Lung (tissue), 12 donors: ENCODE data around the gene CDK3. TPM values are rescaled to one million over a fixed set of nuclear protein-coding genes. Genes with fewer than 3 reads are reported as not detected.
"Not testable (repeated sequence)": the region's sequence is repeated elsewhere in the genome, so short reads cannot be mapped to it uniquely, and the experiment has no call there.

Experiments
- ATAC-seq: fragments of 200-7000 bp; cut with Tn5 transposase; one replicate; pipeline ENCODE4 v1.9.1; 2020; ENCODE audit warnings: moderate number of reproducible peaks; ENCODE audit not compliant: insufficient read depth, low FRiP score
- DNase-seq, 3 donors: peaks; one replicate each; pipeline ENCODE4 v3.0.0-alpha.2; 2013 to 2017
- H3K27ac ChIP-seq, 2 donors: one replicate each; pipeline ENCODE4 v1.5.1; 2013; ENCODE audit warnings: mild to moderate bottlenecking in 2 of 2, moderate library complexity in 2 of 2, control low read depth in 1 of 2, inconsistent platforms in 1 of 2, low read depth in 1 of 2, low read length in 1 of 2
- H3K27me3 ChIP-seq, 3 donors: one replicate each; pipeline ENCODE4 v1.5.1; 2013; ENCODE audit warnings: low read length in 2 of 3; ENCODE audit not compliant: control insufficient read depth in 3 of 3, insufficient read depth in 3 of 3
- H3K36me3 ChIP-seq, 4 donors: one replicate each; pipeline ENCODE4 v1.5.1; 2013; ENCODE audit warnings: low read length in 4 of 4, mild to moderate bottlenecking in 1 of 4, moderate library complexity in 1 of 4; ENCODE audit not compliant: control insufficient read depth in 4 of 4, insufficient read depth in 4 of 4
- H3K4me1 ChIP-seq, 5 donors: one replicate each; pipeline ENCODE4 v1.5.1; 2013; ENCODE audit warnings: low read length in 5 of 5, mild to moderate bottlenecking in 2 of 5, moderate library complexity in 1 of 5; ENCODE audit not compliant: control insufficient read depth in 5 of 5, insufficient read depth in 5 of 5
- H3K4me3 ChIP-seq: one replicate; pipeline ENCODE4 v1.5.1; 2013; ENCODE audit warnings: mild to moderate bottlenecking, control low read depth, moderate library complexity
- H3K9ac ChIP-seq, 2 donors: one replicate each; pipeline ENCODE4 v1.5.1; 2013; ENCODE audit warnings: low read length in 2 of 2, control low read depth in 1 of 2; ENCODE audit not compliant: insufficient read depth in 1 of 2
- H3K9me3 ChIP-seq, 4 donors: one replicate each; pipeline ENCODE4 v1.5.1; 2013; ENCODE audit warnings: low read length in 3 of 4, mild to moderate bottlenecking in 1 of 4, moderate library complexity in 1 of 4; ENCODE audit not compliant: control insufficient read depth in 4 of 4, insufficient read depth in 3 of 4
- WGBS, 2 donors: extraction: QIAGEN DNeasy Blood & Tissue Kit; methylation state at CpG; one replicate each; pipeline ENCODE4 v1.1.7; 2013; 5-methylcytosine and 5-hydroxymethylcytosine counted together
- polyA plus RNA-seq, 2 donors: library from polyadenylated mRNA; stranded (reverse); fragments of 200-250 nt; gene quantifications; one replicate each; pipeline ENCODE4 v1.2.1, GENCODE V29; 2013
- total RNA-seq, 2 donors: library from RNA; depleted of rRNA in 1 of 2; stranded (reverse); fragments of >200 nt in 1 of 2; gene quantifications; one replicate each; pipeline ENCODE4 v1.2.1, GENCODE V29; 2014 to 2021
- TF ChIP-seq, protein P1 (sequence below): IDR thresholded peaks from 2 replicates; pipeline ENCODE4 v1.5.1; 2012; ENCODE audit warnings: mild to moderate bottlenecking; ENCODE audit errors: control extremely low read depth, extremely low read depth
- donor health status: control.
- donor health status: control.
- donor health status: Bipolar disorder and iron deficiency.
- donor health status: healthy.
- donor health status: DM: yes; HTN: yes; CAD: no.

The CDK3 gene
- total and polyA plus RNA-seq, 4 donors, result 7.3 to 15.7 (median 7.8) TPM

DNA sequence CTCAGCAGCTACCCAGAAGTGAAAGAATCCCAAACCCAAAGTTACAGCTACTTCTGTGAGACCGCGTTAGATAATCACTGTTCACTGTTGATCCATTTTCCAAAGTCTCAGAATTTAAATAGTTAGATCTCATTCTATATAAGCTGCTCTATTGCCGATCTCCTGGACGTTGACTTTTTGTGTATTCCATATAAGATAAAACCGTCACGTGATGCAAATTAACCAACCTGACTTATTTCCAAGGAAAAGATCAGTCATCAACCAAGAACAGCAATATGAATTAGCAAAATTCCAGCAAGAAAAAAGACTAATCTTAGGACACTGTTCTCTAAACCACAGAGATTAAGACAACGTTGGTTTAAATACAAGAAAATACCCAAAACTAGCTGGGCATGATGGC, 30.0 kb upstream of the CDK3 start:
- Histone ChIP-seq H3K4me3 (no peak overlapping the region), H3K27ac (peak overlapping the region in 1 of 2 donors; percentile 79), H3K36me3 (peaks cover 3 to 6% (median 5%) of the 10 kb centered on the region in 4 donors), H3K27me3 (no peaks in the 10 kb centered on the region), H3K4me1 (peaks cover 0 to 4% (median 0%) of the 10 kb centered on the region in 5 donors), H3K9ac (no peak overlapping the region), H3K9me3 (no peaks in the 10 kb centered on the region)
- no peak for ATAC-seq
- no peak for DNase-seq
- TF ChIP-seq, protein P1, sequence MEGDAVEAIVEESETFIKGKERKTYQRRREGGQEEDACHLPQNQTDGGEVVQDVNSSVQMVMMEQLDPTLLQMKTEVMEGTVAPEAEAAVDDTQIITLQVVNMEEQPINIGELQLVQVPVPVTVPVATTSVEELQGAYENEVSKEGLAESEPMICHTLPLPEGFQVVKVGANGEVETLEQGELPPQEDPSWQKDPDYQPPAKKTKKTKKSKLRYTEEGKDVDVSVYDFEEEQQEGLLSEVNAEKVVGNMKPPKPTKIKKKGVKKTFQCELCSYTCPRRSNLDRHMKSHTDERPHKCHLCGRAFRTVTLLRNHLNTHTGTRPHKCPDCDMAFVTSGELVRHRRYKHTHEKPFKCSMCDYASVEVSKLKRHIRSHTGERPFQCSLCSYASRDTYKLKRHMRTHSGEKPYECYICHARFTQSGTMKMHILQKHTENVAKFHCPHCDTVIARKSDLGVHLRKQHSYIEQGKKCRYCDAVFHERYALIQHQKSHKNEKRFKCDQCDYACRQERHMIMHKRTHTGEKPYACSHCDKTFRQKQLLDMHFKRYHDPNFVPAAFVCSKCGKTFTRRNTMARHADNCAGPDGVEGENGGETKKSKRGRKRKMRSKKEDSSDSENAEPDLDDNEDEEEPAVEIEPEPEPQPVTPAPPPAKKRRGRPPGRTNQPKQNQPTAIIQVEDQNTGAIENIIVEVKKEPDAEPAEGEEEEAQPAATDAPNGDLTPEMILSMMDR, result no peak
- WGBS, 2 donors, result 92 to 93% methylated on average over 7 of the region's 7 CpGs

DNA sequence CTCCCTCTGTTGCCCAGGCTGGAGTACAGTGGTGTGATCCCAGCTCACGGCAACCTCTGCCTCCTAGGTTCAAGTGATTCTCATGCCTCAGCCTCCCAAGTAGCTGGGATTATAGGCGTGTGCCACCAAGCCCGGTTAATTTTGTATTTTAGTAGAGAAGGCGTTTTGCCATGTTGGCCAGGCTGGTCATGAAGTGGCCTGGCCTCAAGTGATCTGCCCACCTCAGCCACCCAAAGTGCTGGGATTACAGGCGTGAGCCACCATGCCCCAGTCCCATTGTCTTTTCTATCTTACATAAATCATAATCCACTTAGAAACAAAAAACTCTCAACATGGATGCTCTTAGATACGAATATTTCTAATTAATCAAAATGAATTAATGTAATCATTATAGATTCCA, 25.5 kb upstream of the CDK3 start:
- ATAC-seq, DNase-seq, H3K27me3 ChIP-seq, H3K27ac ChIP-seq, H3K4me3 ChIP-seq, H3K9ac ChIP-seq, H3K9me3 ChIP-seq, H3K36me3 ChIP-seq: not testable (repeated sequence)
- WGBS, 2 donors, result 91 to 97% methylated on average over 6 of the region's 6 CpGs
- peaks cover 2 to 21% (median 7%) of the 10 kb centered on the region in 5 donors for H3K4me1 ChIP-seq

DNA sequence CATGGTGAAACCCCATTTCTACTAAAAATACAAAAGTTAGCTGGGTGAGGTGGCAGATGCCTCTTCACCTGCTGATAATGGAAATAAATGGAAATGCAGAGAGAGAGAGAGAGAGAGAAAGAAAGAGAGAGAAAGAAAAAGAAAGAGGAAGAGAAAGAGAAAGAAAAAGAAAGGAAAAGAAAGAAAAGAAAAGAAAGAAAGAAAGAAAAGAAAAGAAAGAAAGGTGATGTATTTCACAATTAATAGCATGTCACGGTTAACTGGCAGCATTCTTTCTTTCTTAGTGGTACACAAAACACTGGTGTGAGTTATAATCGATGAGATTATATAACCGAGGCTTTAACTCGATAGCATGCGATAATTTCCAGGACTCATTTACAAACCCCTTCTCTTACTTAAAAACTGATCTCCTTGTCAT, 24.9 kb upstream of the CDK3 start:
- ATAC-seq (no peak), DNase-seq (no peak)
- no peaks in the 10 kb centered on the region for H3K9me3 ChIP-seq
- no peak overlapping the region for H3K4me3 ChIP-seq
- peaks cover 2 to 26% (median 7%) of the 10 kb centered on the region in 5 donors for H3K4me1 ChIP-seq
- no peak overlapping the region for H3K9ac ChIP-seq
- peak overlapping the region in 1 of 2 donors; percentile 24 for H3K27ac ChIP-seq
- WGBS, 2 donors, result 57 to 83% methylated on average over 5 of the region's 5 CpGs
- TF ChIP-seq, protein P1, result no peak
- H3K27me3 ChIP-seq, result no peaks in the 10 kb centered on the region
- H3K36me3 ChIP-seq, result peaks cover 0 to 6% (median 4%) of the 10 kb centered on the region in 4 donors

DNA sequence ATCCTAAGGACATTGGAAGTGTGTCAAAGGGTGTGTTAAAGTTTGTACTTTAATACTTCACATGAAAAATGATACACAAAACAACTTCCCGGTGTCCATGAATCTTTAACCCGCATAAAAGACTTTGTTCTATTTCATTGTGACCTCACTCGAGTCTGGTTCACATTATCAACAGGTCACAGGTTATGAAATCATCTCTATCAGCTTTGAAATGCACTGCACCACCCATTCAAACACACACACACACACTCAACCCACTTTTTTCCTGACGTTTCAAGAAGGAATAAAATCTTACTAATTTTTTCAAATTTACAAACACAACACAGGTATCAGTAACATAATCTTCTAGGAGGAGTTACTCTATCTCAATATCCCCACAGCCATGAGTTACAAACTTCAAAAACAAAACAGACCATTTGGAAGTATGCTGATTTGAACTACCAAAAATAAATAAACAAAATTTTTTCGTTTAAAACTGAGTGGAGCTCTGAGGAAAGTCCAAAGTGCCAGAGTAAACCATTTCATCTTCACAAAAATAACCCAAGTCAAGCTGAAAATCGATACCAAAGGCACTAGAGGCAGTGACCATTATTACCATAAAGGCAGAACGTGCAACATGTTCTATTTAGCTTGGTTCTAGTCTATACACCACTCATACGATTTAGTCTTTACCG, 24.3 kb upstream of the CDK3 start:
- no peak overlapping the region for H3K9ac ChIP-seq
- no peak for ATAC-seq

More for the DNA sequence above, 24.3 kb upstream of the CDK3 start:
- Histone ChIP-seq H3K4me3 (no peak overlapping the region), H3K36me3 (peaks cover 0 to 6% (median 4%) of the 10 kb centered on the region in 4 donors), H3K27me3 (no peaks in the 10 kb centered on the region), H3K9me3 (no peaks in the 10 kb centered on the region), H3K4me1 (peaks cover 2 to 28% (median 8%) of the 10 kb centered on the region in 5 donors), H3K27ac (peak overlapping the region in 1 of 2 donors; percentile 24)
- TF ChIP-seq, protein P1, result no peak
- 46 to 69% methylated on average over 9 of the region's 9 CpGs for WGBS, 2 donors
- no peak for DNase-seq
